GDM1 (cell line): Measurements from ENCODE around the gene TNS1.
A peak's percentile ranks its signal among the peaks of the same experiment; 100 is the strongest.

Experiments used
- DNase-seq: peaks from one replicate; lab custom pipeline; 2025; lab: John Stamatoyannopoulos, UW

TNS1 gene

DNA sequence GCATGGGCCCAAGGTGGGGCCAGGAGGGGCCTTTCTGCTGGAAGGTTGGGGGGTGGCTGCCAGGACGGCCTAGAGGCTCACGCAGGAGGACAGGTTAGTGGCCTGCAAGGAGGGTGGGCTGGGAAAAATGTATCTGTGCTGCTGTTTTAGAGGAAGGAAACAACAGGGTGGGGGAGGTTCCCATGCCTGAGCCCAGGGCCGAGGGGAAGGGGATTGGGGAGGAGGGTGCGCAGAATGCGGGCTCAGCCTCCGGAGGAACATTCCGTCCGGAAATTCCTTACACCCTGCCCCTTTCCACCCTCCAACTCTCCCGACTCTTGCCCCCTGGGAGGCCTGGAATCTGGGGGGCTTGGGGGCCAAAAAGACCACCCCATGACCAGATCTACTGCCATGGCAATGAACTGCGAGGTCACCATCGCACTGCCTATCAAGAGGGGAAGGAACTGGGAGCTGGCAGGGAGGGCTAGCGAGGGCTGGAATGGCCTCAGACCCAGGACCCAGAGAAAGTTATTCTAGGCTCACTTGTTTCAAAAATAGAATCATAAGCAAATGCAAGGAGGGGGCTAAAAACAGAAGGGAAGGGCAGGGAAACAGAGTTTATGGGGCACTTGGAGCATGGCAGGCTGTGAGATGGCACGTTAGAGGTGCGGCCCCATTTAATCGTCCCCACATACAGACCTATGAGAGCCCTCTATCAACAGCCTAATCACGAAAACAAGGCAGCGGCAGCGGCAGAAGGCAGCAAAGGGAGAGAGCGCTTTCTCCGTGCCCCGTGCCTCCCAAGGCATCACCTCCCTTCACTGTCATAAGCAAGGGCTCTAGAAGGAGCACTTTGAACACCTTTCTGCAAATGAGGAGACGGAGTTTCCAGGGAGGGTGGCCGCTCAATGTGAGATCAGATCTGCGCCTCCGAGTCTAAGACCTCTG lies 90.4 kb downstream of the TNS1 start:
- no peak for DNase-seq

DNA sequence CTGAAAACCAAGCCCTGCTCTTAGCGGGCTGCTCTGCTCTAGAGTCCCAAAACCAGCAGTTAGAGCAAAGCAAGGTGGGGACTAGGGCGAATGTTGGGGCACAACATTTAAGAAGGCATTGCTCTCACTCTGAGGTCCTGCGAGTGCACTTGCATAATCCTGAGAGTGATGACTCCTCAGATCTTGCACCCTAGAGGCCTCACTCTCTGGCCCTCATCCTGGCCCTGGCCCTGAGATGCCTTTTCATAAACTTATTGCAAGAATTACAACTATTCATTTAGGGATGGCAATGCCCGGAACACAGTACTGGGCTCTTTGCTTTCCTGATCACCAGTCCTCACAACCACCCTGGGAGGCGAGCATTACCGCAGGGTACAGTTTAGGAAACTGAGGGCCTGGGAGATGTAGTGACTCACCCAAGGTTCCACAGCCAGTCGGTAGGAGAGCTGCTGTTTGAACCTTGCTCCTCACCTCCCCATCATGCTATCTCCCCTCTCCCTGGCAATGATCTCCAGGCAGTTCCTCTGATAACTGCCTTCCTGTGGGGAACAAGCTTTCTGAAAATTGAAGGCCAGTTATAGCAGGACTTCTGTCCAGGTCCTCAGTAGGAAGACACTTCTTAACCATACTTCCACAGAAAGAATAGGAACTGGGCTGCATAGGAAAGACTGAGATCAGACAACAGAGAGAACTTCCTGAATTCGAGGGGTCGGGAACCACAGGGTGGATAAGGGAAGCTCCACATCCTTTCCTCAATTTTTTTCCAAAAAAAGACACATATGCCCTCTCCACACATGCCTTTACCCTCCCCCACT lies 91.3 kb downstream of the TNS1 start:
- no peak for DNase-seq

DNA sequence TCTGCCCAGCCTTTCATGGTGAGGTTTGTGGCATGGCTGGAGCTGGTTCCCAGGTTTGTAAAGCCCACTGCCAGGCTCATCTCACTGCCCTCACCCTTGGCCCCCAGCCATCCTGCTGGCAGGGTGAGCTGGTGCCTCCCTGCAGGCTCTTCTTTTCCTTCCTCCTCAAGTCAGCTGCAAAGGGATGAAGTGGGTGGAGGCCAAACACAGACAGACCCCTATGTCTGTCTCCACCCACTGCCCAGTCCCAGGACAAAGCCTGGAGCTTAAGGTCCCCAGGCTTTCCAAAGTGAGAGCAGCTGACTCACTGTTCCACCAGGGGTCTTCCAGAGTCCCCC lies 92.0 kb downstream of the TNS1 start:
- no peak for DNase-seq

DNA sequence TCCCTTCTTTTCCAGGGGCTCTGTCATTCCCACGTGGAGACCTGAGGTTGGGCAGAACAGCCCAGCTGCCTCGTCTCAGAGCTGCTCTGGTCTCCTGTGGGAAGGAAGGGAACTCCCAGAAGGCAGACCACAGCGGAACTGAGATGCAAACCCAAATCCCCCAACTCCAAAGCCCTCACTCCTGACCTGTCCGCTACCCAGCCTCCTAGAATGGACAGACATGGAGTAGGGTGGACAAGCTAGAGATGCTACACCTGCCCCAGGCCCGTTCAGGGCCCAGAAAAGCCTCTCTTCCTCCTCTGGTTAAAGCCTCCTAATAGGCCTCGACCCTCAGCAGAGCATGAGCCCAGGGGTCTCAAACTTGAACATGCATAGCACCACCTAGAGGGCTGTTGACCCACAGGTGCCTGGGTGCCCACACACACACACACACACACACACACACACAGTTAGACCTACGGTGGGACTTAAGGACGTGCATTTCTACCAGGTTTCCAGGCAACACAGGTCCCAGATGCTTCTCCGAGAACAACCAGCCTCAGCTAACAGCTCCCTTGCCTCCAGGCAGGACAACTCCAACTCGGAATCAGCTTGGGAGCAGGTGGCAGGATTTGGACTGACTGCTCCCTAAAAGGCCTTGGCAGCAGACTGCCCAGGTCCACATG lies 93.5 kb downstream of the TNS1 start:
- no peak for DNase-seq

DNA sequence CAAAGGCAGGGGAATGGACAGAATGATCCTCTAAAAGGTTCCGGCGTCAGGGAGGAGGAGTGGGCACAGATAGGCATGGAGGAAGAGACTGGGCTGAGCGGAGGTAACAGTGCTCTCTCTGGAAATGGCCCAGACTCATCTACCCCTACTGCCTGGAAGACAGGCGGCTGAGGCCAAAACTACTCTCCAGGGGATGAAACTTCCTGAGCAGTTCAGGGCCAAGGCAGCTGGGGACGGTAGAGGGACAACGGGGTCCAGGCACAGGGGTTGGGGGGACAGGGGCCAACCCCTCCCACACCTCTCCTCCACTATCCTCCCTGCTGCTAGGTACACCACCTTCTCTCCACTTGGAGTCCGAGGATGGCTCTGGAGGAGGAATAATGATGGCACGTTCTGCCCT lies 94.3 kb downstream of the TNS1 start:
- DNase-seq, result no peak

DNA sequence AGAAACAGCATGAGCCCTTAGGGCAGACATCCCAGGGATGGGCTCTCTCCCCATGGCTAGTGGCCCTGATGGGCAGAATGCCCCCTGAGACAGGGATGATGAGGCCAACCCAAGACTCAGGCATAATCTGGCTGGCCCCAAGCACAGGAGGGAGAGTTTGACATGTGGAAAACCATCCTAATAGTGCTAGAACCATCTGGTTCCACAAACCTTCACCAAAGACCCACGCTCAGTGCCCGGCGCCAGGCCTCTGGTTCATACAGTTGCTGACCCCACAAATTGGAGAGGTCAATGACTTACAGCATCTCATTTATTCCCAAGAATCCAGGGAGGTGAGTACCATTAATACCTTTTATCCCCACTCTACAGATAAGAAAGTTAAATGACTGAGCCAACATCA lies 95.5 kb downstream of the TNS1 start:
- DNase-seq, result no peak

DNA sequence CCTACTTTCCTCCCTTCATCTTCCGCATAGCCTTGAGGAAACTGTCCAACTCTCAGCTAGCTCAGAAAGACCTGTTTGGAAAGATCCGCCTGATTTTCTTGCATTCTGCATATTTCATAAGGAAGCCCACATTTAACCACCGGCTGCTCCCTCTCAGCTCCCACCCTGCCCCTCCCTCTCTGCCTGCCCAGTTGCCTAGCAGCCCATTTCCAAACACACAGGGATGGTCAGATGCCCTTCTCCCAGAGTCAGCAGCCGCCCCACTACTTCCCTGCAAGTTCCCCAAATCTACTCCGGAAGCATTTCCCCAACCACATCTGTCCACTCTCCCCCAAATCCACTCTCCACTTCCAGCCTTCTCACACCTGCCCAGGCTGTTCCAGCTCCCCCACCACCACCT lies 96.0 kb downstream of the TNS1 start:
- DNase-seq, result no peak

DNA sequence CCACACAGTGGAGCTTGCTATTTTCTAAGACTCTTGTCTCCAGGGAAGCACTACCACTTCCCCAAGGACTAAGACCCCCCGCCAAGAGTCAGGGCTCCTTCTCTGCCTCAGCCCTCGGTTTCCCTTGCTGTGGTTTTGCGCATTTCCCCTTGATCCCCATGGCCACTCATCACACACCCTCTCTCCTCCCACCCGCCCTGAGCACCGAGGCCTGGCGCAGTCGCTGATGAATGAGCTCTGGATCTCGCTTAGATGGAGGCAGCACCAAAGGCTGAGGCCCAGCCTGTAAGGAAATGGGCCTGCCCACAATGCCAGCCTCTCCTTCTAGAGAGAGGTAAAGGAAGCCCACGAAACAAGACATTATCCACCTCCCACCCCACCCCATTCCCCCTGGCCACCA lies 96.9 kb downstream of the TNS1 start:
- DNase-seq, result peak; percentile 68

DNA sequence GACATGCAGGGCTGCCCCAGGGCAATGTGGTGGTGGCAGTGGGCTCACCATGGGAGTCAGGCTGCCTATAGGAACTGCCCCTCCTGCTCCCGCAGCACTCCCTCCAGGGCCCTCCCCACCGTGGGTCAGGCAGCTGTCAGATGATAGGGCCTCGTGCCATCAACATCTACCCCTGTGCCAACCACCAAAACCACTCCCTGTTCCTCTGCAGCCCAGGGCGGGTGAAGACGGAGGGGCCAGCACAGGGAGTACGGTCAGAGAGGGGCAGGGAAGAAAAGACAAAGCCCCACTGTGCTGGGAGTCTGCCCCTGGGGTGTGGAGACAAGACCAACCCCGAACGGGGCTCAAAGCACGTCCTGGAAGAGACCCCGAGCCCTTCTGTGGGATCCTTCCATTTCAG lies 97.4 kb downstream of the TNS1 start:
- DNase-seq, result peak; percentile 67

DNA sequence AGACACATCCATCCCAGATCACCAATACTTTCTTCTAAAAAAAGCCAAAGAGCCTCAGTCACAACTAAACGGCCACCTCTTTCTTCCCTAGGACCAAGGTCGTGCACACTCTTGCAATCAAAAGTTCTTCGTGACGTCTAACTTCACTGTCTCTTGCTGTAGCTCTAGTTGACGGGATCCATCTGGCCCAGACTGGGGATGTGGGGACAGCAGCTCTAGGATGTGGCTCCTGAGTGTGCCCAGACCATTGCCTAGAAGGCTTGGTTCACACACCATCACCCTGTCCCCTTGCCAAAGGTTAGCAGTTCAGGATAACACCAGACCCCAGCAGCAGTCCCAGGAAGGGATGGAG lies 98.2 kb downstream of the TNS1 start:
- DNase-seq, result no peak

DNA sequence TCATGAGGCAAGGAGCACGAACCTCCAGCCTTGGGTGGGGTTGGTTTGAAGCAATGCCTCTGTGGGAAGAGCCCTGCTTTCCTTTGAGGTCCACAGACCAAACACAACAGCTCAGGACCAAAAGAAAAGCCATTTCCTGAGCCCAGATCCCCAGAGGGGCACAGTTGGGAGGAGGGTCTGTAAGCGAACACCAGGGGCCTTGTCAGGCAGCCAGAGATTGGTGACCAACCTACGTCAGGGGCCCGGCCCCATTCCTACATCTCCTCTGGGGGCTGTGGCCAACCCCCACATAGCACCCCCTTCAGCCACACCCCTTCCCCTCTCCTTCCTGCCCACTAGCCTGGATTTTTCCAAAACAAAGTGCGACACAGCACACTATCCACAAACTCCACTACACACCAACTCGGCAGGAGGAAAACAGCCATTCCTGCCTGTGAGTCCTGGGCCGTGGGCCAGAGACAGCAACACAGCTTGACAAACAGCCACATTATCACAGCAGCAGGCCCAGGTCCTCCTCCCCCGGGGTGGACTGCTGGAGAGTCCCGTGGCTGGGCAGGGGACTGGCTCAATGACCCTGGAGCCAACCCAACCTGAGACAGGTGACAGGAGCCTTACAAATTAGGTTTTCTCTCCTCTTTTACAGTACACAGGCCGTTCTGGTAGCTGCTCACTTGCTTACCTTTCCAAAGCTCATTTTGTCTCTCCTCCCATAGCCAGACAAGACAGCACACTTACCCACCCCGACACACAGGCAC lies 98.8 kb downstream of the TNS1 start:
- no peak for DNase-seq

DNA sequence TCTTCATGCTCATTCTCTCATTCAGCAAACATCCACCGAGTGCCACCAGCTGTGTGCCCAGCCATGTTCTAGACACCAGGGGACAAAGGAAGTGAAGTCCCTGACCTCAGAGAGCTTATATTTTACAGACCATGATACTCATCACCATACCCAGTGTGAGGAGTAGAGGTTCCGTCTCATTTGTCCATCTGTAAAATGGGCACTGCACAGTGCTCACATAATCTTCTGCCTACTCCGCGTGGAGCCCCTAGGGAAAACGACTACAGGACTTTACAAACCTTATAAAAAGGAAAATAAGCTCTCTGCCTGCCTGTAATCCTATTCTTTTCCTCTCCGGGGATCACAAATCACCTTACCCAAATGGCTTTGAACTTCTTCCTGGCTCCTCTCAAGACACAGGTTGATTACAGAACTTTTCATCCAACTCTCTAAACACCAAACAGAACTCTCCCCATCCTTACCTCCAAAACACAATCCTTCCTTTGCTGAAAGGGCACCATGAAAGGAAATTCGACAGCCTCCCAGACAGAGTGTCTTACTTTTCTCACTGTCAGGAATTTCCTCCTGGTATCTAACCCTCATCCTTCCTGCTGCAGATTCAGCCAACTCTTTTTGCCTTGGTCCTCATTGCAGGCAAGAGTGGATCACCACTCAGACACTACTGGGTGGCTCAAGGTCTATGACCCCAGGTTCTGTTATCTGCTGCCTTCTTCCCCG lies 99.5 kb downstream of the TNS1 start:
- DNase-seq, result no peak

DNA sequence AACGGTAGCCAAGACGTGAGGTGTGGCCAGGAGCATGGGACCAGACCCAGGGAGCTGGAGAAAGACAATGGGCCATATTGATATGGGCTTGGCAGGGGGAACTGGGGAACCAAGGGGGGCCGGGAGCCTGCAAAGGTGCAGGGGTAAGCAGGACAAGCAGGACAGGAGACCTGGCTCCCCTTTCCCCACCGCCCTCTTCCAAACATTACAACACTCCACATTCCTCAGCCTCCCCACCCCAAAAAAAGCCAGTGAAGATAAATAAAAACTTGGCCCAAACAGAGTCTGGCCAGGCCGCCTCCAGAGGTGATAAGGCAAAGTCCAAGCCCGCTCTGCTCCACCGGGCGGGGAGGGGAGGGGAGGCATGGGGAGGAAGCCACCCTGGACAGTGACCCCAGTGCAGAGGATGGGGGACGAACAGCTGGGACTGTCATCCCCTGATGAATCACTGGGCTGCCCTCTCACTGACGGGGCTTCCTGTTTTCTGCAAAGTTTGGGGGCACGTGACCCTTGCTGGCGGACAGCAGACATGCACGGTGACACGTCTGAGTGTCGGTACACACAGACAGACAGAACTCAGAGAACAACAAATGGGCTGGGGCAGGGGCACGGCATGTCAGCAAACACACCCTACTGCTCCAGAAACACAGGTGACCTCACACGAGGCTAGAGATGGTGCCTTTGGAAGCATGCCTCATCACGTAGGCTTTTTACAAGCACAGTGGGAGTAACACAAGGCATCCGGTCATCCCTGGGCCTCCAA lies 100.2 kb downstream of the TNS1 start:
- DNase-seq, result no peak

DNA sequence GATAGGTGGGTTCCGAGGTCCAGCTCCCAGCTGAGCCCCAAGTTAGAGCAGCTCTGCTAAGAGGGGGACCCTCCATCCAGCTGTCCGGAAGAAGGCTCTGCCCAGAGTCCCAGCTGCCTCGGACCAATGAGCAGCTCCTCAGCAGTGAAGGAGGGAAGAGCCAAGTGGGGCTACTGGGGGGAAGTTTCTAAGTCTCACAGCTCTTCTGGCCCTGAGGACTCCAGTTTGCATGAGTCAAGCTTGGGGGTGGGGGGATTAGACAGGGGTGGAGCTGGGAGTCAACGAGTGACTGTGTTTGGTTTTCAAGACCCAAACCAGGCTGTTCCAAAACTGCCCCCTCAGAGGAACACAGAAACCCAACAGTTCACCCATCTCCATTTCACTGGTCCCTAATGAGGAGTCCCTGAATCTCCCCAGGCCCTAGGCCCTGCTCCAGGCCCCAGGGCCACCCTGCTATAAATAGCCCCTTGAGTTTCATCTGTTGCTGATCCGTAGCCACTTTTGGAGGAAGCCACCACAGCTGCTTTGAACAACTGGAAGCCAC lies 100.9 kb downstream of the TNS1 start:
- no peak for DNase-seq

DNA sequence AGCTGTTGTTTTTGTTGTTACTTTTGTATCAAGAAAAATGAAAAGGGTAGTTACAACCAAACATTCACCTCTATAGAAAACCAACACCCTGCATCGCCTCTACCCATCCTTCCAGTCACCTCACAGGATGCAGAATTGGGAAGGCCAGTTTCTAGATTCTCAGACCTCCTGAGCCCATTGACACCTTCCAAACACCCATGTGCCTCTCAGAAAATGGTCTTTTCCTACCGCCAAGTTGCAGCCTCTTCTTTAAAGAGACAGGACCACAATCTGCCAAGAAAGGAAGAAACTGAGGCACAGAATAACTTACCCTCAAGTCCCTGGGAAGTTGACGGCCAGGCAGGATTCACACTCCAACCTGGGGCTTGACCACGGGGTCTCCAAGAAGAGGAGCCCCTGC lies 101.4 kb downstream of the TNS1 start:
- DNase-seq, result no peak

DNA sequence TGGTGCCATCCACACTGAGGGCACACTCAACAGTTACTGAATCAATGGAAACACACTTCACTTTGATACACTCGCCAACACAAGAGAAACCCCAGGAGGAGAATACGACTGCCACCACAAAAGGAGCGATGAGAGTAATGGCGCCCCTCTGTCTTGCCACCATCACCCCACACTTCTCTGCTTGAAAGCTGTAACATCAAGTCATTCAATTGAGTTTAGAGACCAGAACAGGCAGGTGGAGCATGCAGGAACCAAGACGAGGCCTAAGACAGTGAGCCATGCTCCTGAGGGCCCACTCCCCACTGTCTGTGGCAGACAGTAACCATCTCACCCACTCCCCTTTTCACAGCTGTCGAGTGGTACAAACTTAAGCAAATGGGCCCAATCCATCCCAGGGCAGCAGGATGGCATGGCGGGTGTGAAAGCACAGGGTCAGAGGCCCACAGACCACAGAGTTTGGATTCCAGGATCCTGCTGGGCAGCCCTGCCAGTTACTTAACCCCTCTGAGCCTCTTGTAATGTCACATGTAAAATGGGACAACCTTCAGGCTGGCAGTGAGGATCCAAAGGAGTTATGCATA lies 101.9 kb downstream of the TNS1 start:
- no peak for DNase-seq

DNA sequence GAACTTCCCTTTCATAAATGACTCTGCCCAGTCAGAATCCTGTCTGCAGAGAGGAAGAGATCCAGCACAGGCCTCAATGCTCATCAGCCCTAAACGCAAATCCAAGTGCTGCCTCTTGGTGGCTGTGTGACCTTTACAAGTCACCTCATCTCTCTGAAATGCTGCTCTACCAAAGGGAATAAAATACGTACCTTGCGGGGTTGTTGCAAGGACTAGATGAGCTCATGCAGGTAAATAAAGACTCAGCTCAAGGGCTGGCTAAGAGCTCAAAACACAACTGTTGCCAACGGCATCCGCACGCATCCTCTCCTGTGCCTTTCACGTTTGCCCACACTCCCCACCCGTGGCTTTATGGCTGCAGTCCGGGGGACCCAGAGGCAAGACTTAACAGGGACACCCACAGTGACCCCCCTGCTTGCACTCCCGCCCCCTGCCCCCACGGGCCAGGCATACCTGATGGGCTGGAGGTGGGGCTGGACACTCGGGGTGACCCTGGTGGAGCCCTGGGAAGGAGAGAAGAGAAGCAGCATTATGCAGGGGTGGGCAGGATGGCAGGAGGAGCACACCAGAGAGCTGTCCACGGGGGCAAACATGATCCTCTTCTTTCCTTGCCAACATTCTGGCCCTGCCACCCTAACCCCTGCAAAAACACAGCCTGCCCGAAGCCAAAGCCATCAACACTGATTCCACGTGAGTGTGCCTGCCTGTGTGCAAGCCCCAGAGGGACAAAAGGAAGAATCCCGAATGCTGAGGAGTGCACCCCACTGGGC lies 102.6 kb downstream of the TNS1 start:
- DNase-seq, result peak; percentile 50

DNA sequence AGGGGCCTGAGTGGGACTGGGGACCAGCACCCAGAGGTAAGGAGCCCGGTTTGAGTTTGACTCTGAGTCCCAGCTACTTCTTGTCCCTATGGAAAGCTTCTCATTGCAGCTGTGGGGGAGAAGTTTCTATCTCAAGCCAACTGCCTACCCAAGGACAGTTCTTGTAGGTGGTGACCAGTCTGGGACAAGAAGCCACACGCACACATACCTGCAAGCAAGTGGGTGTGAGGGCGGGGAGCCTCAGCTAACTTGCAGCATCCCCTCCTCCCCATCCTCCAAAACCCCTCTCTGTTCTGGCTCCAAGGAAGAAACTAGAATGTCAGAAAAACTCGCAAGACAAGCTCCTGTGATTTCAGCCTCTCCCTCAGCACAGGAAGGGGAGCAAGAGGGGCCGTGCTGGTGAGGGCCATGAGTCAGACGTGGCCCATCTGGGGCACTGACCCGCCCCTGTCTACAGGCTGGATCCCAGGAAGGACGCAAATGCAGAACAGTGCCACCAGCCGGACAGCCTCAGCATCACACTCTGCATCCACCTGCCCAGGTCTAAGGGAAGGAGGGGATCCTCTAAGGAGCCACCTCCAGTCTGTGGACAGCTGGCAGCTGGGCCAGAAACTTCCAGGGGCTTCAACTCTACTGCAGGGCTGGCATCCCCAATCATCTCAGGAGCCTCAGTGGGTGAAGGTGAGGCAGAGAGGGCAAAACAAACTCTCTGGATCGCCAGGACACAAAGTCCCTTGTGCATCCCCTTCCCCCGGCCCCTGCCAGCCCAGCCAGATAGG lies 103.4 kb downstream of the TNS1 start:
- no peak for DNase-seq
